K562 (cell line): ENCODE data around the gene CTNNA3. TPM values are rescaled to one million over a fixed set of nuclear protein-coding genes. Genes with fewer than 3 reads are reported as not detected.

ENCODE experiments used
- ATAC-seq: fragments of 200-7000 bp; cut with Tn5 transposase; 3 replicates; pipeline ENCODE4 v1.9.1; 2020; ENCODE audit warnings: moderate library complexity
- BruUV-seq: library from RNA; stranded (reverse); fragments of 400-500 nt; replicated peaks from 2 replicates; lab custom pipeline; 2021; lab: Mats Ljungman, UMichigan
- CTCF ChIA-PET: fragments of 300-600 bp; formaldehyde crosslinking; extraction: SDS; loops from one replicate; lab custom pipeline; 2021; ENCODE audit warnings: low intra/inter-chr PET ratio; lab: Yijun Ruan, JAX
- POLR2A ChIA-PET: fragments of 300-600, 350-650 bp; sonication (Branson Sonifier 250); formaldehyde crosslinking; extraction: SDS; loops from one replicate; lab custom pipeline; 2021; ENCODE audit warnings: antibody characterized with exemption, inconsistent platforms; lab: Yijun Ruan, JAX
- DNase-seq, 4 experiments: peaks; one replicate each; pipeline versions ENCODE4 v3.0.0 to v3.0.0-alpha.2; 2011 to 2018; ENCODE audit warnings: low spot score in 3 of 4, mixed read lengths in 3 of 4; ENCODE audit errors: extremely low read depth in 1 of 4
- FAIRE-seq: peaks from 2 replicates; lab custom pipeline; 2011; peaks lifted over from hg19 to GRCh38; lab: Jason Lieb, UNC
- H2AFZ ChIP-seq: 2 replicates; pipeline ENCODE4 v1.6.0; 2011; ENCODE audit warnings: low read depth, low read length, control low read depth, inconsistent platforms
- H3K27ac ChIP-seq: fragments of 200-600 bp; 3 replicates; pipeline ENCODE4 v1.8.0; 2011; ENCODE audit warnings: low read depth, mild to moderate bottlenecking, control low read depth, inconsistent platforms, low read length, moderate library complexity, mixed read lengths; ENCODE audit errors: extremely low read depth
- H3K27me3 ChIP-seq, 2 experiments: fragments of 300-600 bp in 1 of 2; 2 replicates in 1 of 2; 3 replicates in 1 of 2; pipeline versions ENCODE4 v1.6.0 to v1.8.0; 2011; ENCODE audit warnings: inconsistent platforms in 2 of 2, low read length in 2 of 2, mild to moderate bottlenecking in 1 of 2, mixed read lengths in 1 of 2, moderate library complexity in 1 of 2; ENCODE audit not compliant: control insufficient read depth in 2 of 2, insufficient read depth in 2 of 2
- H3K36me3 ChIP-seq: fragments of 300-600 bp; 3 replicates; pipeline ENCODE4 v1.8.0; 2011; ENCODE audit warnings: mild to moderate bottlenecking, low read length, inconsistent platforms; ENCODE audit not compliant: control insufficient read depth, insufficient read depth
- H3K4me1 ChIP-seq, 2 experiments: fragments of 200-600 bp in 1 of 2; replicated peaks in 1 of 2; 2 replicates in 1 of 2; 3 replicates in 1 of 2; pipeline versions ENCODE4 v1.5.1 to v1.8.0; 2011; ENCODE audit warnings: inconsistent platforms in 2 of 2, low read length in 2 of 2, mild to moderate bottlenecking in 1 of 2, mixed read lengths in 1 of 2, moderate library complexity in 1 of 2; ENCODE audit not compliant: control insufficient read depth in 2 of 2, insufficient read depth in 2 of 2
- H3K4me2 ChIP-seq: 2 replicates; pipeline ENCODE4 v1.6.1; 2011; ENCODE audit warnings: low read length, control low read depth, inconsistent platforms, mixed read lengths; ENCODE audit not compliant: insufficient read depth
- H3K4me3 ChIP-seq: fragments of 200-600 bp; sonication (generic), shearing (Covaris generic); 2 replicates; pipeline ENCODE4 v1.5.1; 2016; ENCODE audit warnings: control low read depth, inconsistent platforms
- H3K79me2 ChIP-seq: fragments of 200-600 bp; 3 replicates; pipeline ENCODE4 v1.8.0; 2011; ENCODE audit warnings: low read length, inconsistent platforms; ENCODE audit not compliant: control insufficient read depth, insufficient read depth
- H3K9ac ChIP-seq, 2 experiments: 2 replicates each; pipeline versions ENCODE4 v1.6.0 to v1.6.1; 2011; ENCODE audit warnings: low read depth in 2 of 2, low read length in 2 of 2, control low read depth in 1 of 2, inconsistent platforms in 1 of 2, mild to moderate bottlenecking in 1 of 2, mixed read lengths in 1 of 2; ENCODE audit not compliant: insufficient read depth in 1 of 2
- H3K9me1 ChIP-seq: one replicate; pipeline ENCODE4 v1.6.0; 2011; ENCODE audit warnings: inconsistent platforms, mild to moderate bottlenecking, low read length, moderate library complexity; ENCODE audit not compliant: control insufficient read depth, insufficient read depth
- H3K9me3 ChIP-seq: replicated peaks from 2 replicates; pipeline ENCODE4 v1.5.1; 2011; ENCODE audit warnings: low read depth, low read length, inconsistent platforms; ENCODE audit not compliant: control insufficient read depth, insufficient read depth
- H4K20me1 ChIP-seq: replicated peaks from 2 replicates; pipeline ENCODE4 v1.6.1; 2011; ENCODE audit warnings: low read length, inconsistent platforms, mixed read lengths; ENCODE audit not compliant: control insufficient read depth, insufficient read depth
- HDAC8 ChIP-seq: fragments of 450-650 bp; IDR thresholded peaks from 2 replicates; pipeline ENCODE4 v1.6.1; 2016; ENCODE audit warnings: mild to moderate bottlenecking, missing genetic modification characterization, moderate library complexity, missing compliant biosample characterization
- ILK ChIP-seq: fragments of 450-650 bp; IDR thresholded peaks from 2 replicates; pipeline ENCODE4 v1.6.1; 2016; ENCODE audit warnings: missing genetic modification characterization, low read depth, mild to moderate bottlenecking, missing compliant biosample characterization, moderate library complexity, borderline replicate concordance
- MTA3 ChIP-seq: fragments of 450-650 bp; formaldehyde crosslinking; IDR thresholded peaks from 2 replicates; pipeline ENCODE4 v1.6.1; 2017; ENCODE audit warnings: mild to moderate bottlenecking, borderline replicate concordance
- RBM15 ChIP-seq: fragments of 200-400 bp; formaldehyde crosslinking; IDR thresholded peaks from 2 replicates; pipeline ENCODE4 v1.6.1; 2018; ENCODE audit warnings: mild to moderate bottlenecking, low read length, moderate library complexity; ENCODE audit not compliant: insufficient read depth
- TEAD4 ChIP-seq, 2 experiments: sonication (generic) in 1 of 2; formaldehyde crosslinking in 1 of 2; IDR thresholded peaks; 2 replicates each; pipeline versions ENCODE4 v1.6.1 to v1.8.0; 2012 to 2022; ENCODE audit warnings: borderline replicate concordance in 1 of 2, inconsistent platforms in 1 of 2, low read length in 1 of 2, mild to moderate bottlenecking in 1 of 2, missing genetic modification reagents in 1 of 2
- YBX1 ChIP-seq: fragments of 450-650 bp; IDR thresholded peaks from 2 replicates; pipeline ENCODE4 v1.7.1; 2016; ENCODE audit warnings: mild to moderate bottlenecking
- ZNF384 ChIP-seq: IDR thresholded peaks from 2 replicates; pipeline ENCODE4 v1.6.1; 2012; ENCODE audit warnings: low read depth, low read length, improper control_type of control experiment
- ZNF583 ChIP-seq: fragments of 250-450 bp; sonication (Bioruptor Pico); IDR thresholded peaks from 2 replicates; pipeline ENCODE4 v1.4.0; 2020
- ZNF699 ChIP-seq: fragments of 250-450 bp; sonication (Bioruptor Pico); IDR thresholded peaks from 2 replicates; pipeline ENCODE4 v1.8.0; 2021; ENCODE audit warnings: mild to moderate bottlenecking, moderate library complexity; ENCODE audit not compliant: insufficient replicate concordance
- ZNF77 ChIP-seq: fragments of 250-450 bp; sonication (Bioruptor Pico); IDR thresholded peaks from 2 replicates; pipeline ENCODE4 v1.5.0; 2020
- WGBS: fragments of 100-300 bp; shearing (Covaris generic); methylation state at CpG from one replicate; pipeline ENCODE4 v1.1.6; 2016; ENCODE audit warnings: low coverage, mixed read lengths; ENCODE audit not compliant: insufficient coverage; ENCODE audit errors: missing lambda C conversion rate; 5-methylcytosine and 5-hydroxymethylcytosine counted together
- in situ Hi-C: fragments of 300-500 bp; cut with MboI; formaldehyde crosslinking; loops from 4 replicates; pipeline ENCODE4 v1.15.0; 2018; ENCODE audit warnings: inconsistent platforms, mixed read lengths
- intact Hi-C: fragments of 100-400 bp; cut with micrococcal nuclease; formaldehyde crosslinking; loops from 2 replicates; pipeline ENCODE4 v1.14.2; 2022
- polyA plus RNA-seq, 8 experiments: library from polyadenylated mRNA; depleted of rRNA in 4 of 8; stranded (reverse) in 5 of 8; unstranded in 3 of 8; fragments of >200 nt; fragmentation: Nextera tagmentation in 2 of 8; fragmentation: Illumina TruSeq in 1 of 8; extraction: Ambion mirVana in 2 of 8; extraction: Trizol in 1 of 8; gene quantifications; 2 replicates each; pipeline versions ENCODE4 v1.2.1 to v1.2.3, GENCODE V29; 2011 to 2014; ENCODE audit warnings: inconsistent platforms in 1 of 8, missing spikeins in 1 of 8
- total RNA-seq, 7 experiments: library from RNA; depleted of rRNA in 6 of 7; stranded (reverse); fragments of >200 nt in 6 of 7; fragmentation: Illumina TruSeq in 2 of 7; extraction: Trizol in 2 of 7; gene quantifications; 2 replicates each; pipeline versions ENCODE4 v1.2.1 to v1.2.3, GENCODE V29; 2011 to 2021; ENCODE audit warnings: low replicate concordance in 1 of 7
- TF ChIP-seq, protein P1 (sequence below): fragments of 450-650 bp; IDR thresholded peaks from 2 replicates; pipeline ENCODE4 v1.7.1; 2018; ENCODE audit warnings: mild to moderate bottlenecking, low read depth; ENCODE audit not compliant: partially characterized antibody
- TF ChIP-seq, protein P2 (sequence below): IDR thresholded peaks from 2 replicates; pipeline ENCODE4 v1.6.1; 2011; ENCODE audit warnings: borderline replicate concordance, low read depth, mild to moderate bottlenecking, moderate library complexity, low read length; ENCODE audit not compliant: insufficient read depth, poor library complexity, severe bottlenecking

The CTNNA3 gene
- total and polyA plus RNA-seq, 9 of the 15 experiments (the other 6 are each of a cell fraction or from before 2014, with no cell fraction given): 0.04 TPM; not detected in 8

DNA sequence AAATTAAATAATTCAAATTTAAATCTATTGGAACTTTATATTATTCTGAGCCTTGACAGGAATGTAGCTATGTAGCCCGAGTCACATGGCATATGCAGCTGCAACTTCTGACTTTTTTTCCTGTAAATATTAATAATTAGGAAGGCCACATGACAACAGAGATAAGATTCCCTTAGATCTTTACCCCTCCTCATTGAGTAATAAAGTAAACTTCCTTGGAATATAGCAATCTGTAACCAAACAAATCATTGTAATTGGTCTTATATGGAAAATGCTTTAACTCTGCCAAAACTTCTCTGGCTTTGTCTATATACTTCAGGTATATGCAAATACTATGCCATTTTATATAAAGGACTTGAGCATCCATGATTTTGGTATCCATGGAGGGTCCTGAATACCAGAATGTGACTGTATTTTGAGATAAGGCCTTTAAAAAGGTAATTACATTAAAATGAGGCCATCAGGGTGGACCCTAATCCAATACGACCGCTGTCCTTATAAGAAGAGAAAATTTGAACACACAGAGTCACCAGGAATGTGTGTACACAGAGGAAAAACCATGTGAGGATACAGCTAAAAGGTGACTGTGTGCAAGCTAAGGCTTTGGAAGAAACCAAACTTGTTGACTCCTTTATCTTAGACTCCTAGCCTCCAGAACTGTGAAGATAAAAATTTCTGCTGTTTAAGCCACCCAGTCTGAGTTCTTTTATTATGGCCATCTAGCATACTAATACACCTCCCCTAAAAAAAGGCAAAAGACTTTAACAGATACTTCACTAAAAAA, 222.0 kb downstream of the CTNNA3 start:
- Histone ChIP-seq H3K4me2 (no peak overlapping the region), H3K4me1 (no peaks in the 10 kb centered on the region), H3K4me3 (no peak overlapping the region), H3K36me3 (no peaks in the 10 kb centered on the region), H3K27me3 (no peaks in the 10 kb centered on the region), H4K20me1 (no peaks in the 10 kb centered on the region), H3K9ac (no peak overlapping the region), H2AFZ (no peak overlapping the region), H3K9me1 (no peaks in the 10 kb centered on the region), H3K27ac (no peak overlapping the region), H3K9me3 (no peaks in the 10 kb centered on the region), H3K79me2 (no peaks in the 10 kb centered on the region)
- ChIA-PET POLR2A (no interaction called here), CTCF (interaction anchor here (0.6 kb wide), 1 partner anchor 301 kb away, joined by 3 read pairs; no protein-coding TSS in a partner anchor)
- 0% methylated on average over 3 of the region's 3 CpGs for WGBS
- no peak for DNase-seq
- BruUV-seq: no TSS peak
- in situ Hi-C loops (no loop called here), intact Hi-C loops (no loop called here)
- no peak for ATAC-seq
- FAIRE-seq: no peak
- TF ChIP-seq ZNF77 (no peak), ILK (no peak), TEAD4 (IDR thresholded peaks at IDR 0.05; ENCODE audit: low read length) (no peak), TEAD4 (CRISPR knock-in tag; IDR thresholded peaks at IDR 0.05; ENCODE audit: borderline replicate concordance) (no peak), YBX1 (no peak), HDAC8 (tag) (no peak), RBM15 (no peak), MTA3 (no peak), ZNF699 (CRISPR knock-in tag) (no peak), ZNF583 (no peak), ZNF384 (no peak)
- TF ChIP-seq, protein P1, sequence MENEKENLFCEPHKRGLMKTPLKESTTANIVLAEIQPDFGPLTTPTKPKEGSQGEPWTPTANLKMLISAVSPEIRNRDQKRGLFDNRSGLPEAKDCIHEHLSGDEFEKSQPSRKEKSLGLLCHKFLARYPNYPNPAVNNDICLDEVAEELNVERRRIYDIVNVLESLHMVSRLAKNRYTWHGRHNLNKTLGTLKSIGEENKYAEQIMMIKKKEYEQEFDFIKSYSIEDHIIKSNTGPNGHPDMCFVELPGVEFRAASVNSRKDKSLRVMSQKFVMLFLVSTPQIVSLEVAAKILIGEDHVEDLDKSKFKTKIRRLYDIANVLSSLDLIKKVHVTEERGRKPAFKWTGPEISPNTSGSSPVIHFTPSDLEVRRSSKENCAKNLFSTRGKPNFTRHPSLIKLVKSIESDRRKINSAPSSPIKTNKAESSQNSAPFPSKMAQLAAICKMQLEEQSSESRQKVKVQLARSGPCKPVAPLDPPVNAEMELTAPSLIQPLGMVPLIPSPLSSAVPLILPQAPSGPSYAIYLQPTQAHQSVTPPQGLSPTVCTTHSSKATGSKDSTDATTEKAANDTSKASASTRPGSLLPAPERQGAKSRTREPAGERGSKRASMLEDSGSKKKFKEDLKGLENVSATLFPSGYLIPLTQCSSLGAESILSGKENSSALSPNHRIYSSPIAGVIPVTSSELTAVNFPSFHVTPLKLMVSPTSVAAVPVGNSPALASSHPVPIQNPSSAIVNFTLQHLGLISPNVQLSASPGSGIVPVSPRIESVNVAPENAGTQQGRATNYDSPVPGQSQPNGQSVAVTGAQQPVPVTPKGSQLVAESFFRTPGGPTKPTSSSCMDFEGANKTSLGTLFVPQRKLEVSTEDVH: no peak
- TF ChIP-seq, protein P2, sequence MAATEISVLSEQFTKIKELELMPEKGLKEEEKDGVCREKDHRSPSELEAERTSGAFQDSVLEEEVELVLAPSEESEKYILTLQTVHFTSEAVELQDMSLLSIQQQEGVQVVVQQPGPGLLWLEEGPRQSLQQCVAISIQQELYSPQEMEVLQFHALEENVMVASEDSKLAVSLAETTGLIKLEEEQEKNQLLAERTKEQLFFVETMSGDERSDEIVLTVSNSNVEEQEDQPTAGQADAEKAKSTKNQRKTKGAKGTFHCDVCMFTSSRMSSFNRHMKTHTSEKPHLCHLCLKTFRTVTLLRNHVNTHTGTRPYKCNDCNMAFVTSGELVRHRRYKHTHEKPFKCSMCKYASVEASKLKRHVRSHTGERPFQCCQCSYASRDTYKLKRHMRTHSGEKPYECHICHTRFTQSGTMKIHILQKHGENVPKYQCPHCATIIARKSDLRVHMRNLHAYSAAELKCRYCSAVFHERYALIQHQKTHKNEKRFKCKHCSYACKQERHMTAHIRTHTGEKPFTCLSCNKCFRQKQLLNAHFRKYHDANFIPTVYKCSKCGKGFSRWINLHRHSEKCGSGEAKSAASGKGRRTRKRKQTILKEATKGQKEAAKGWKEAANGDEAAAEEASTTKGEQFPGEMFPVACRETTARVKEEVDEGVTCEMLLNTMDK: no peak
